A549 (cell line): ENCODE data around the gene DNAJC16. TPM values are rescaled to one million over a fixed set of nuclear protein-coding genes. Genes with fewer than 3 reads are reported as not detected.

Experiments
- ATAC-seq, 2 experiments: fragments of 200-7000 bp in 1 of 2; fragments of >200 bp in 1 of 2; cut with Nextera tagmentation in 1 of 2; cut with Tn5 transposase in 1 of 2; 3 replicates each; pipeline versions ENCODE4 v1.8.0 to v1.9.1; 2018 to 2020; ENCODE audit warnings: mild to moderate bottlenecking in 1 of 2, moderate library complexity in 1 of 2
- CTCF ChIA-PET: fragments of 300-600 bp; sonication (Branson Sonifier 250); formaldehyde crosslinking; extraction: SDS; loops from one replicate; lab custom pipeline; 2021; ENCODE audit warnings: antibody characterized with exemption, inconsistent platforms; lab: Yijun Ruan, JAX
- POLR2A ChIA-PET: fragments of 350-600 bp; formaldehyde crosslinking; extraction: SDS; loops from one replicate; lab custom pipeline; 2021; ENCODE audit warnings: antibody characterized with exemption, inconsistent platforms; lab: Yijun Ruan, JAX
- DNase-seq, 2 experiments: peaks; one replicate each; pipeline versions ENCODE4 v3.0.0 to v3.0.0-alpha.2; 2011 to 2016; ENCODE audit warnings: low read depth in 1 of 2, low spot score in 1 of 2
- FAIRE-seq: peaks from 2 replicates; lab custom pipeline; 2011; peaks lifted over from hg19 to GRCh38; lab: Jason Lieb, UNC
- H3K27ac ChIP-seq, 2 experiments: fragments of >200 bp; sonication (Bioruptor Twin); formaldehyde crosslinking; 3 replicates each; pipeline ENCODE4 v1.5.1; 2016 to 2017
- H3K4me1 ChIP-seq: fragments of >200 bp; sonication (Bioruptor Twin); formaldehyde crosslinking; 3 replicates; pipeline ENCODE4 v1.6.1; 2016
- H3K4me2 ChIP-seq: fragments of >200 bp; sonication (Bioruptor Twin); formaldehyde crosslinking; 3 replicates; pipeline ENCODE4 v1.6.1; 2016
- H3K4me3 ChIP-seq: fragments of >200 bp; sonication (Bioruptor Twin); formaldehyde crosslinking; 3 replicates; pipeline ENCODE4 v1.5.1; 2016
- H3K9me3 ChIP-seq: fragments of >200 bp; sonication (Bioruptor Twin); formaldehyde crosslinking; 3 replicates; pipeline ENCODE4 v1.6.1; 2016
- BCL3 ChIP-seq: fragments of >200 bp; sonication (Bioruptor Twin); formaldehyde crosslinking; IDR thresholded peaks from 3 replicates; pipeline ENCODE4 v1.6.1; 2016
- CBX8 ChIP-seq: fragments of 200-600 bp; sonication (generic); IDR thresholded peaks from 2 replicates; pipeline ENCODE4 v1.6.1; 2016
- CEBPB ChIP-seq, 2 experiments: fragments of >200 bp in 1 of 2; sonication (Bioruptor Twin) in 1 of 2; formaldehyde crosslinking in 1 of 2; IDR thresholded peaks; 2 replicates each; pipeline ENCODE4 v1.6.1; 2012 to 2016
- CHD2 ChIP-seq: fragments of 150-350 bp; IDR thresholded peaks from 2 replicates; pipeline ENCODE4 v1.6.1; 2014; ENCODE audit warnings: low read length; ENCODE audit not compliant: partially characterized antibody
- CTCF ChIP-seq: fragments of >200 bp; sonication (Bioruptor Twin); formaldehyde crosslinking; IDR thresholded peaks from 3 replicates; pipeline ENCODE4 v1.5.1; 2016
- E2F6 ChIP-seq: IDR thresholded peaks from 2 replicates; pipeline ENCODE4 v1.6.1; 2012; ENCODE audit warnings: low read depth, borderline replicate concordance
- EHMT2 ChIP-seq: fragments of 200-600 bp; sonication (generic); IDR thresholded peaks from 2 replicates; pipeline ENCODE4 v1.6.1; 2016; ENCODE audit warnings: antibody characterized with exemption, low read depth, mild to moderate bottlenecking, moderate library complexity
- EP300 ChIP-seq, 2 experiments: fragments of >200 bp; sonication (Bioruptor Twin); formaldehyde crosslinking; IDR thresholded peaks; 2 replicates in 1 of 2; 3 replicates in 1 of 2; pipeline ENCODE4 v1.6.1; 2016 to 2017
- FOXS1 ChIP-seq: fragments of 250-450 bp; sonication (Bioruptor Pico); IDR thresholded peaks from 2 replicates; pipeline ENCODE4 v1.5.0; 2020; ENCODE audit warnings: mild to moderate bottlenecking, moderate library complexity
- GATA3 ChIP-seq: IDR thresholded peaks from 2 replicates; pipeline ENCODE4 v1.6.1; 2012; ENCODE audit warnings: borderline replicate concordance
- HDAC2 ChIP-seq: fragments of 200-600 bp; sonication (generic); IDR thresholded peaks from 2 replicates; pipeline ENCODE4 v1.6.1; 2016
- HOXA7 ChIP-seq: fragments of 250-450 bp; sonication (Bioruptor Pico); IDR thresholded peaks from 2 replicates; pipeline ENCODE4 v1.5.0; 2020; ENCODE audit warnings: mild to moderate bottlenecking, moderate library complexity
- HOXB13 ChIP-seq: fragments of 250-450 bp; sonication (Bioruptor Pico); IDR thresholded peaks from 2 replicates; pipeline ENCODE4 v1.5.0; 2020; ENCODE audit warnings: low read depth, mild to moderate bottlenecking, moderate library complexity
- JUN ChIP-seq, 2 experiments: fragments of >200 bp; sonication (Bioruptor Twin); formaldehyde crosslinking; IDR thresholded peaks; 2 replicates in 1 of 2; 3 replicates in 1 of 2; pipeline ENCODE4 v1.6.1; 2016 to 2017
- KDM1A ChIP-seq: fragments of 200-600 bp; sonication (generic); IDR thresholded peaks from 2 replicates; pipeline ENCODE4 v1.6.1; 2016; ENCODE audit warnings: low read depth, mild to moderate bottlenecking
- KDM5A ChIP-seq: fragments of 200-600 bp; sonication (generic); IDR thresholded peaks from 2 replicates; pipeline ENCODE4 v1.6.1; 2016; ENCODE audit warnings: antibody characterized with exemption, mild to moderate bottlenecking
- MYC ChIP-seq: IDR thresholded peaks from 2 replicates; pipeline ENCODE4 v1.6.1; 2012; ENCODE audit warnings: mild to moderate bottlenecking, inconsistent platforms, low read length, improper control_type of control experiment, borderline replicate concordance
- NFE2L2 ChIP-seq: fragments of 150-350 bp; conservative IDR thresholded peaks from 2 replicates; pipeline ENCODE4 v1.6.1; 2014; ENCODE audit warnings: low read length
- NPAS2 ChIP-seq: fragments of 250-450 bp; sonication (Bioruptor Pico); IDR thresholded peaks from 2 replicates; pipeline ENCODE4 v1.8.0; 2022; ENCODE audit warnings: mild to moderate bottlenecking, moderate library complexity, borderline replicate concordance
- PBX3 ChIP-seq: IDR thresholded peaks from 2 replicates; pipeline ENCODE4 v1.6.1; 2012
- PHF8 ChIP-seq: fragments of 200-600 bp; sonication (generic); IDR thresholded peaks from 2 replicates; pipeline ENCODE4 v1.6.1; 2016; ENCODE audit warnings: low read depth, mild to moderate bottlenecking, antibody characterized with exemption, moderate library complexity, borderline replicate concordance
- POLR2AphosphoS2 ChIP-seq: conservative IDR thresholded peaks from 2 replicates; pipeline ENCODE4 v1.6.1; 2012; ENCODE audit warnings: low read length, improper control_type of control experiment, inconsistent platforms
- RAD21 ChIP-seq, 2 experiments: fragments of >200 bp in 1 of 2; sonication (Bioruptor Twin) in 1 of 2; formaldehyde crosslinking in 1 of 2; IDR thresholded peaks in 1 of 2; conservative IDR thresholded peaks in 1 of 2; 2 replicates in 1 of 2; 3 replicates in 1 of 2; pipeline ENCODE4 v1.6.1; 2012 to 2018; ENCODE audit warnings: inconsistent platforms in 1 of 2
- RARB ChIP-seq: fragments of 250-450 bp; sonication (Bioruptor Pico); IDR thresholded peaks from 2 replicates; pipeline ENCODE4 v1.8.0; 2021; ENCODE audit warnings: mild to moderate bottlenecking, moderate library complexity
- RCOR1 ChIP-seq: fragments of 150-350 bp; IDR thresholded peaks from 2 replicates; pipeline ENCODE4 v1.6.1; 2014; ENCODE audit warnings: antibody characterized with exemption, low read length, low read depth
- SMC3 ChIP-seq: fragments of >200 bp; sonication (Bioruptor Twin); formaldehyde crosslinking; IDR thresholded peaks from 3 replicates; pipeline ENCODE4 v1.6.1; 2018; ENCODE audit warnings: inconsistent platforms
- TFCP2L1 ChIP-seq: fragments of 250-450 bp; sonication (Bioruptor Pico); IDR thresholded peaks from 2 replicates; pipeline ENCODE4 v1.5.0; 2021; ENCODE audit warnings: mild to moderate bottlenecking
- USF2 ChIP-seq: fragments of 450-650 bp; IDR thresholded peaks from 2 replicates; pipeline ENCODE4 v1.6.1; 2014; ENCODE audit warnings: antibody characterized with exemption
- ZC3H11A ChIP-seq: fragments of 450-650 bp; IDR thresholded peaks from 2 replicates; pipeline ENCODE4 v1.6.1; 2014; ENCODE audit warnings: antibody characterized with exemption, mild to moderate bottlenecking
- ZFP36 ChIP-seq: fragments of 450-650 bp; IDR thresholded peaks from 2 replicates; pipeline ENCODE4 v1.6.1; 2014; ENCODE audit warnings: borderline replicate concordance; ENCODE audit not compliant: partially characterized antibody
- WGBS: methylation state at CpG from one replicate; pipeline ENCODE4 v1.1.6; 2017; ENCODE audit errors: missing lambda C conversion rate; 5-methylcytosine and 5-hydroxymethylcytosine counted together
- polyA plus RNA-seq, 4 experiments: library from polyadenylated mRNA; depleted of rRNA in 3 of 4; stranded (reverse); fragments of >200 nt; fragmentation: RNase III in 1 of 4; extraction: RNeasy Plus Mini Kit Qiagen cat#74134 plus additional on column Dnase treatment in 1 of 4; gene quantifications; 2 replicates in 3 of 4; 3 replicates in 1 of 4; pipeline ENCODE4 v1.2.3, GENCODE V29; 2011 to 2017

DNAJC16 gene
- polyA plus RNA-seq, 2 of the 4 experiments (the other 2 are of a cell fraction) = 4.6 to 12.5 TPM

- DNase-seq = no peak
- POLR2A ChIA-PET = no interaction called here
- H3K4me2 ChIP-seq = no peak overlapping the region
- TF ChIP-seq RCOR1 (no peak), HOXA7 (no peak), CHD2 (no peak), SMC3 (no peak), BCL3 (no peak), FOXS1 (CRISPR knock-in tag) (no peak), GATA3 (no peak), KDM5A (no peak), ZC3H11A (no peak), MYC (no peak), TFCP2L1 (no peak), NPAS2 (CRISPR knock-in tag) (no peak), RAD21 (conservative IDR thresholded peaks at IDR 0.05 in 1 of 2, IDR thresholded peaks at IDR 0.05 in 1 of 2) (no peak), CEBPB (IDR thresholded peaks at IDR 0.05) (no peak), CBX8 (no peak), JUN (IDR thresholded peaks at IDR 0.05) (no peak)
- no peak for ATAC-seq
- H3K27ac ChIP-seq = no peak overlapping the region
- FAIRE-seq = no peak
- WGBS = 75% methylated on average over 6 of the region's 6 CpGs
- H3K4me1 ChIP-seq = no peaks in the 10 kb centered on the region
- H3K4me3 ChIP-seq = no peak overlapping the region
- H3K9me3 ChIP-seq = no peaks in the 10 kb centered on the region
- CTCF ChIA-PET = no interaction called here
These were observed 12.1 kb downstream of the DNAJC16 start for GRCh38 chr1:15538771-15539170.

GRCh38 chr1:15540186-15540585 is 13.5 kb downstream of the DNAJC16 start:
- Histone ChIP-seq H3K4me1 (no peaks in the 10 kb centered on the region), H3K27ac (no peak overlapping the region)
- POLR2A ChIA-PET = no interaction called here
- TF ChIP-seq PBX3 (no peak), CHD2 (no peak), HOXB13 (CRISPR knock-in tag) (no peak), RCOR1 (no peak), KDM1A (no peak), USF2 (no peak), HDAC2 (no peak), NFE2L2 (no peak), EHMT2 (no peak), KDM5A (no peak), ZFP36 (no peak), CTCF (no peak), E2F6 (no peak), RARB (CRISPR knock-in tag) (no peak), CEBPB (IDR thresholded peaks at IDR 0.05) (no peak), POLR2AphosphoS2 (no peak), PHF8 (no peak), EP300 (IDR thresholded peaks at IDR 0.05) (no peak), BCL3 (no peak)
- TF ChIP-seq, all 56 proteins: peak for 0
- Histone ChIP-seq H3K9me3 (no peaks in the 10 kb centered on the region), H3K4me2 (no peak overlapping the region), H3K4me3 (no peak overlapping the region)
- ATAC-seq (no peak), DNase-seq (no peak), FAIRE-seq (no peak)
- WGBS = 94% methylated on average over 8 of the region's 8 CpGs
- CTCF ChIA-PET = no interaction called here
